Caco-2 (cell line): Measurements from ENCODE around the gene ACAP3. TPM values are rescaled to one million over a fixed set of nuclear protein-coding genes. Genes with fewer than 3 reads are reported as not detected.

ENCODE experiments used
- BruUV-seq: library from RNA; stranded (reverse); fragments of 400-500 nt; replicated peaks from 2 replicates; lab custom pipeline; 2021; lab: Mats Ljungman, UMichigan
- CTCF ChIA-PET: fragments of 300-600 bp; sonication (Branson Sonifier 250); formaldehyde crosslinking; loops from one replicate; lab custom pipeline; 2022; ENCODE audit warnings: antibody characterized with exemption; lab: Charles Lee
- POLR2A ChIA-PET: fragments of 300-600 bp; sonication (Branson Sonifier 250); formaldehyde crosslinking; loops from one replicate; lab custom pipeline; 2022; ENCODE audit warnings: antibody characterized with exemption; lab: Charles Lee
- DNase-seq, 2 experiments: peaks; one replicate each; pipeline versions ENCODE4 v3.0.0 to v3.0.0-alpha.2; 2020 to 2022
- H3K27me3 ChIP-seq: replicated peaks from 2 replicates; pipeline ENCODE4 v1.6.0; 2011; ENCODE audit warnings: low read length; ENCODE audit not compliant: control insufficient read depth, insufficient read depth
- H3K36me3 ChIP-seq: 2 replicates; pipeline ENCODE4 v1.5.1; 2011; ENCODE audit warnings: low read length; ENCODE audit not compliant: control insufficient read depth, insufficient read depth
- H3K4me1 ChIP-seq: fragments of 250-450 bp; sonication (Bioruptor Pico); 2 replicates; pipeline ENCODE4 v1.5.1; 2020; ENCODE audit warnings: mild to moderate bottlenecking
- H3K4me3 ChIP-seq: 2 replicates; pipeline ENCODE4 v1.5.1; 2011; ENCODE audit warnings: low read depth, mild to moderate bottlenecking, control low read depth, low read length
- H3K9me3 ChIP-seq: fragments of 250-450 bp; sonication (Bioruptor Pico); 2 replicates; pipeline ENCODE4 v1.5.1; 2020; ENCODE audit warnings: mild to moderate bottlenecking, moderate library complexity
- H3K27ac Mint-ChIP-seq: one replicate; pipeline ENCODE4 v1.8.0; 2022; ENCODE audit warnings: mixed read lengths; ENCODE audit not compliant: unreplicated experiment
- H3K27me3 Mint-ChIP-seq: one replicate; pipeline ENCODE4 v1.8.0; 2022; ENCODE audit warnings: mixed read lengths; ENCODE audit not compliant: insufficient read depth, unreplicated experiment
- H3K36me3 Mint-ChIP-seq: one replicate; pipeline ENCODE4 v1.8.0; 2022; ENCODE audit warnings: mild to moderate bottlenecking, mixed read lengths; ENCODE audit not compliant: insufficient read depth, unreplicated experiment
- H3K4me1 Mint-ChIP-seq: one replicate; pipeline ENCODE4 v1.8.0; 2022; ENCODE audit warnings: low read depth, mixed read lengths; ENCODE audit not compliant: unreplicated experiment
- H3K4me3 Mint-ChIP-seq: one replicate; pipeline ENCODE4 v1.8.0; 2022; ENCODE audit warnings: mild to moderate bottlenecking, moderate library complexity, mixed read lengths; ENCODE audit not compliant: unreplicated experiment
- H3K9me3 Mint-ChIP-seq: one replicate; pipeline ENCODE4 v1.8.0; 2022; ENCODE audit warnings: mixed read lengths; ENCODE audit not compliant: unreplicated experiment
- intact Hi-C: fragments of 100-400 bp; cut with micrococcal nuclease; formaldehyde crosslinking; loops from one replicate; pipeline ENCODE4 v1.10.0; 2022; ENCODE audit not compliant: unreplicated experiment
- total RNA-seq: library from RNA; stranded (reverse); gene quantifications from 2 replicates; pipeline ENCODE4 v1.2.3, GENCODE V29; 2022
- TF ChIP-seq, protein P1 (sequence below), 2 experiments: fragments of 200-600 bp in 1 of 2; IDR thresholded peaks; 1 replicate in 1 of 2; 2 replicates in 1 of 2; pipeline versions ENCODE4 v1.5.1 to v1.8.0; 2011 to 2022; ENCODE audit warnings: antibody characterized with exemption in 1 of 2, control low read depth in 1 of 2, inconsistent platforms in 1 of 2, low read depth in 1 of 2, low read length in 1 of 2, mild to moderate bottlenecking in 1 of 2, moderate library complexity in 1 of 2; ENCODE audit not compliant: insufficient read depth in 1 of 2, severe bottlenecking in 1 of 2, unreplicated experiment in 1 of 2

The ACAP3 gene
- total RNA-seq, 1 experiment from 2014 or later: 46.6 TPM

GRCh38 chr1:1343811-1344421, 36.2 kb upstream of the ACAP3 start:
- no peak overlapping the region for H3K4me3 Mint-ChIP-seq
- CTCF ChIA-PET: no interaction called here

DNA sequence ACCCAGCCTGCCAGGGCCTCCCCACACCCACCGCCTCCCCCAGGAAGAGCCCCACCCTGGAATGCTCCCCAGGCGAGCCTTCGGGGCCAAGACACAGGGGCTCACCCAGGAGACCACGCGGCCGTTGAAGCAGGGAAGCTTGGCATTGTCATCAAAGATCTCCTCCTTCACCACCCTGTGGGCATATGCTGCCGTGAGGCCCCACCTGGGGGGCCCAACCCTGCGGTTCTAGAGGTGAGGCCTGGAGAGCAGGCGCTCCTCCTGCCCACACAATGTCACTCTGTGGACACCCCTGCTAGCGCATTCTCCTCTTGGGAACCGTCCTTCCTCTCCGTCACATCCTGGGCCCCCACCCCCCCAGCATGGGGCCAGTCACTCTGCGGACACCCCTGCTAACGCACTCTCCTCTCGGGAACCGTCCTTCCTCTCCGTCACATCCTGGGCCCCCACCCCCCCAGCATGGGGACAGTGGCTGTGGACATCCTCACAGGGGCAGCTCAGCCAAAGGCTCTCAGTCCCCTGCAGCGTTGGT, 34.9 kb upstream of the ACAP3 start:
- intact Hi-C loops: loop anchor here (10.0 kb wide), 1 partner anchor 162 kb away; no protein-coding TSS in a partner anchor
- no peaks in the 10 kb centered on the region for H3K27me3 Mint-ChIP-seq
- H3K9me3 Mint-ChIP-seq: no peaks in the 10 kb centered on the region
- H3K27ac Mint-ChIP-seq: no peak overlapping the region
- ChIA-PET POLR2A (no interaction called here), CTCF (no interaction called here)
- Histone ChIP-seq H3K9me3 (no peaks in the 10 kb centered on the region), H3K27me3 (no peaks in the 10 kb centered on the region), H3K36me3 (no peaks in the 10 kb centered on the region; the same call in none of the 2 replicates), H3K4me1 (peaks cover 9% of the 10 kb centered on the region), H3K4me3 (no peak overlapping the region)
- TF ChIP-seq, protein P1, sequence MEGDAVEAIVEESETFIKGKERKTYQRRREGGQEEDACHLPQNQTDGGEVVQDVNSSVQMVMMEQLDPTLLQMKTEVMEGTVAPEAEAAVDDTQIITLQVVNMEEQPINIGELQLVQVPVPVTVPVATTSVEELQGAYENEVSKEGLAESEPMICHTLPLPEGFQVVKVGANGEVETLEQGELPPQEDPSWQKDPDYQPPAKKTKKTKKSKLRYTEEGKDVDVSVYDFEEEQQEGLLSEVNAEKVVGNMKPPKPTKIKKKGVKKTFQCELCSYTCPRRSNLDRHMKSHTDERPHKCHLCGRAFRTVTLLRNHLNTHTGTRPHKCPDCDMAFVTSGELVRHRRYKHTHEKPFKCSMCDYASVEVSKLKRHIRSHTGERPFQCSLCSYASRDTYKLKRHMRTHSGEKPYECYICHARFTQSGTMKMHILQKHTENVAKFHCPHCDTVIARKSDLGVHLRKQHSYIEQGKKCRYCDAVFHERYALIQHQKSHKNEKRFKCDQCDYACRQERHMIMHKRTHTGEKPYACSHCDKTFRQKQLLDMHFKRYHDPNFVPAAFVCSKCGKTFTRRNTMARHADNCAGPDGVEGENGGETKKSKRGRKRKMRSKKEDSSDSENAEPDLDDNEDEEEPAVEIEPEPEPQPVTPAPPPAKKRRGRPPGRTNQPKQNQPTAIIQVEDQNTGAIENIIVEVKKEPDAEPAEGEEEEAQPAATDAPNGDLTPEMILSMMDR (IDR thresholded peaks at IDR 0.05; ENCODE audit: insufficient read depth in 1 of 2, low read depth in 1 of 2, low read length in 1 of 2, severe bottlenecking in 1 of 2, unreplicated experiment in 1 of 2): no peak
- no peak overlapping the region for H3K4me3 Mint-ChIP-seq
- no peak for DNase-seq
- BruUV-seq: no TSS peak
- H3K4me1 Mint-ChIP-seq: no peaks in the 10 kb centered on the region
- H3K36me3 Mint-ChIP-seq: peaks cover 28% of the 10 kb centered on the region

More at GRCh38 chr1:1343811-1344421, 36.2 kb upstream of the ACAP3 start:
- Histone ChIP-seq H3K36me3 (no peaks in the 10 kb centered on the region; the same call in none of the 2 replicates), H3K9me3 (no peaks in the 10 kb centered on the region), H3K27me3 (no peaks in the 10 kb centered on the region), H3K4me1 (peaks cover 14% of the 10 kb centered on the region), H3K4me3 (no peak overlapping the region)
- TF ChIP-seq, protein P1 (IDR thresholded peaks at IDR 0.05; ENCODE audit: insufficient read depth in 1 of 2, low read depth in 1 of 2, low read length in 1 of 2, severe bottlenecking in 1 of 2, unreplicated experiment in 1 of 2): no peak
- BruUV-seq: no TSS peak
- intact Hi-C loops: loop anchor here (10.0 kb wide), 1 partner anchor 161 kb away; no protein-coding TSS in a partner anchor
- H3K27me3 Mint-ChIP-seq: no peaks in the 10 kb centered on the region
- H3K4me1 Mint-ChIP-seq: no peaks in the 10 kb centered on the region
- POLR2A ChIA-PET: no interaction called here
- DNase-seq: no peak
- no peak overlapping the region for H3K27ac Mint-ChIP-seq
- H3K9me3 Mint-ChIP-seq: no peaks in the 10 kb centered on the region
- H3K36me3 Mint-ChIP-seq: peaks cover 27% of the 10 kb centered on the region

- no peak overlapping the region for H3K4me3 Mint-ChIP-seq
- Histone ChIP-seq H3K4me1 (0 out of 2 replicates have a peak, but pooled peaks cover 6% of the 10 kb centered on the region), H3K27me3 (no peaks in the 10 kb centered on the region), H3K36me3 (no peaks in the 10 kb centered on the region; the same call in none of the 2 replicates), H3K4me3 (no peak overlapping the region), H3K9me3 (no peaks in the 10 kb centered on the region)
- H3K9me3 Mint-ChIP-seq: no peaks in the 10 kb centered on the region
- H3K27me3 Mint-ChIP-seq: no peaks in the 10 kb centered on the region
- no TSS peak for BruUV-seq
- no peak overlapping the region for H3K27ac Mint-ChIP-seq
- DNase-seq: no peak
- intact Hi-C loops: loop anchor here (10.0 kb wide), 1 partner anchor 163 kb away; no protein-coding TSS in a partner anchor
- TF ChIP-seq, protein P1 (IDR thresholded peaks at IDR 0.05; ENCODE audit: insufficient read depth in 1 of 2, low read depth in 1 of 2, low read length in 1 of 2, severe bottlenecking in 1 of 2, unreplicated experiment in 1 of 2): no peak
- no peaks in the 10 kb centered on the region for H3K4me1 Mint-ChIP-seq
- POLR2A ChIA-PET: no interaction called here
- peaks cover 34% of the 10 kb centered on the region for H3K36me3 Mint-ChIP-seq
- CTCF ChIA-PET: no interaction called here
Observed at GRCh38 chr1:1342061-1342562, 34.4 kb upstream of the ACAP3 start.
